Measurements from ENCODE around the gene FXYD1.

DNA sequence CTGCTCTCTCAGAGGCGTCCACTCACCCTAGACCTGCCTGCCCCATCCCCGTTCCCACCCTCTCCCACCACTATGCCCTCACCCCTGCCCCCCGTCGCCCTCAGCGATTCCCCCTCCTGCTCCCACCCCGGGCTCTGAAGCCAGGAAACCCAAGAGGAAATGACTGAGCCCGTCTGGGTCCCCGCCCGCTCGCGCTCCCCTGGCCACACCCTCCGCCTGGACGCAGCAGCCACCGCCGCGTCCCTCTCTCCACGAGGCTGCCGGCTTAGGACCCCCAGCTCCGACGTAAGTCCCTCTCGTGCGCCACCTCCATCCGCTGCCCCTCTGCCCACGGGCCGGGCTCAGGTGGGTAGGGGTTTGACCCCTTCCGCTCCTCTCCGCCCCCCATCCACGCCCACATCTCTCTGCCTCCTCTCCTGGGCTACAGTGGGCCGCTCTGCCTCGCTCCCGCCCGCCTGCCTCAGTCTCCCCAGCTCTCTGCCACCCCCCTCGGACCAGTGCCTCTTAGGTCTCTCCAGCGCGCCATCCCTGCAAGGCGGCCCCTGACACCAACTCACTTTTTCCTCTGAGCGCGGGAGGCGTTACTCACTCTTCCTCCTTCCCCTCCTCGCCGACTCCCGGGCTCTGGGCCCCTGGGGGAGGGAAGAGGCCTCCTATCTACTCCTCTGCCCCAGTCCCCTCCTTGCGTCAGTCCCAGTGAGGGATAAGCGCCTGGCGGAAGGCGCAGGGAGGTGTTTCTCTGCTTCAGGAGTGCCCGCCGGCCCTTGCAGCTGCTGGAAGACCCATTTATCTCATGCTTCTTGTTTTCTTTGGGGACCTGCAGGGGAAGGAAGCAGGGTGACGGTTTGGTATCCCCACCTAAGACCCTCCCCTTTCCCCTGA is 16.1 kb downstream of the FXYD1 start, which contains the start of gene FXYD5:
- TF ChIP-seq MYBL2 (CRISPR knock-in tag; IDR thresholded peaks at IDR 0.05) (no peak), PRRX2 (CRISPR knock-in tag; IDR thresholded peaks at IDR 0.05) (no peak), RORB (CRISPR knock-in tag; IDR thresholded peaks at IDR 0.05) (no peak), TCF7 (CRISPR knock-in tag; IDR thresholded peaks at IDR 0.05; ENCODE audit: low read depth) (no peak), NR3C1 (CRISPR knock-in tag; conservative IDR thresholded peaks at IDR 0.05; ENCODE audit: low read depth) (no peak), ZNF263 (CRISPR knock-in tag; IDR thresholded peaks at IDR 0.05; ENCODE audit: low read depth) (no peak), ZNF317 (CRISPR knock-in tag; IDR thresholded peaks at IDR 0.05; ENCODE audit: borderline replicate concordance, low read depth) (no peak)
- TF ChIP-seq, protein P1, sequence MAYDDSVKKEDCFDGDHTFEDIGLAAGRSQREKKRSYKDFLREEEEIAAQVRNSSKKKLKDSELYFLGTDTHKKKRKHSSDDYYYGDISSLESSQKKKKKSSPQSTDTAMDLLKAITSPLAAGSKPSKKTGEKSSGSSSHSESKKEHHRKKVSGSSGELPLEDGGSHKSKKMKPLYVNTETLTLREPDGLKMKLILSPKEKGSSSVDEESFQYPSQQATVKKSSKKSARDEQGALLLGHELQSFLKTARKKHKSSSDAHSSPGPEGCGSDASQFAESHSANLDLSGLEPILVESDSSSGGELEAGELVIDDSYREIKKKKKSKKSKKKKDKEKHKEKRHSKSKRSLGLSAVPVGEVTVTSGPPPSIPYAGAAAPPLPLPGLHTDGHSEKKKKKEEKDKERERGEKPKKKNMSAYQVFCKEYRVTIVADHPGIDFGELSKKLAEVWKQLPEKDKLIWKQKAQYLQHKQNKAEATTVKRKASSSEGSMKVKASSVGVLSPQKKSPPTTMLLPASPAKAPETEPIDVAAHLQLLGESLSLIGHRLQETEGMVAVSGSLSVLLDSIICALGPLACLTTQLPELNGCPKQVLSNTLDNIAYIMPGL (CRISPR knock-in tag; IDR thresholded peaks at IDR 0.05) = 0 out of 2 replicates have a peak, but pooled peaks have one; percentile 21
- TF ChIP-seq, protein P2, sequence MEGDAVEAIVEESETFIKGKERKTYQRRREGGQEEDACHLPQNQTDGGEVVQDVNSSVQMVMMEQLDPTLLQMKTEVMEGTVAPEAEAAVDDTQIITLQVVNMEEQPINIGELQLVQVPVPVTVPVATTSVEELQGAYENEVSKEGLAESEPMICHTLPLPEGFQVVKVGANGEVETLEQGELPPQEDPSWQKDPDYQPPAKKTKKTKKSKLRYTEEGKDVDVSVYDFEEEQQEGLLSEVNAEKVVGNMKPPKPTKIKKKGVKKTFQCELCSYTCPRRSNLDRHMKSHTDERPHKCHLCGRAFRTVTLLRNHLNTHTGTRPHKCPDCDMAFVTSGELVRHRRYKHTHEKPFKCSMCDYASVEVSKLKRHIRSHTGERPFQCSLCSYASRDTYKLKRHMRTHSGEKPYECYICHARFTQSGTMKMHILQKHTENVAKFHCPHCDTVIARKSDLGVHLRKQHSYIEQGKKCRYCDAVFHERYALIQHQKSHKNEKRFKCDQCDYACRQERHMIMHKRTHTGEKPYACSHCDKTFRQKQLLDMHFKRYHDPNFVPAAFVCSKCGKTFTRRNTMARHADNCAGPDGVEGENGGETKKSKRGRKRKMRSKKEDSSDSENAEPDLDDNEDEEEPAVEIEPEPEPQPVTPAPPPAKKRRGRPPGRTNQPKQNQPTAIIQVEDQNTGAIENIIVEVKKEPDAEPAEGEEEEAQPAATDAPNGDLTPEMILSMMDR (IDR thresholded peaks at IDR 0.05) = no peak

All from WTC11 (cell line).